Activated CD8-positive, alpha-beta memory T cell treated with anti-CD3 and anti-CD28 coated beads for 24 hours (primary cell): ENCODE results near the gene NOS2.
A peak's percentile ranks its signal among the peaks of the same experiment; 100 is the strongest.
"Not testable (repeated sequence)": the region's sequence is repeated elsewhere in the genome, so short reads cannot be mapped to it uniquely, and the experiment has no call there.

Experiments
- DNase-seq: peaks from one replicate; pipeline ENCODE4 v3.0.0-alpha.2; 2020

NOS2 gene

GRCh38 chr17:27783440-27784350 is 16.6 kb downstream of the NOS2 start:
- no peak for DNase-seq

GRCh38 chr17:27782791-27783206 is 17.5 kb downstream of the NOS2 start:
- no peak for DNase-seq

- DNase-seq = no peak
These were observed 19.4 kb downstream of the NOS2 start for GRCh38 chr17:27780828-27781404.

- DNase-seq = no peak
These were observed 20.1 kb downstream of the NOS2 start for GRCh38 chr17:27780092-27780827.

- no peak for DNase-seq
These were observed 22.1 kb downstream of the NOS2 start for GRCh38 chr17:27778183-27778582.

GRCh38 chr17:27776882-27777624 is 23.3 kb downstream of the NOS2 start:
- no peak for DNase-seq

- DNase-seq = no peak
These were observed 28.7 kb downstream of the NOS2 start for GRCh38 chr17:27771586-27771985.

- DNase-seq = no peak
These were observed 29.5 kb downstream of the NOS2 start for GRCh38 chr17:27770877-27771276.

- no peak for DNase-seq
These were observed 31.4 kb downstream of the NOS2 start for GRCh38 chr17:27768858-27769410.

GRCh38 chr17:27766438-27766837 is 33.9 kb downstream of the NOS2 start:
- no peak for DNase-seq

GRCh38 chr17:27765353-27765752 is 35.0 kb downstream of the NOS2 start:
- no peak for DNase-seq

GRCh38 chr17:27764589-27764988 is 35.7 kb downstream of the NOS2 start:
- DNase-seq = no peak

- DNase-seq = no peak
These were observed 37.6 kb downstream of the NOS2 start for GRCh38 chr17:27762527-27763305.

GRCh38 chr17:27760931-27761330 is 39.4 kb downstream of the NOS2 start:
- DNase-seq = not testable (repeated sequence)

GRCh38 chr17:27760069-27760885 is 40.1 kb downstream of the NOS2 start:
- DNase-seq = peak; percentile 91

- no peak for DNase-seq
These were observed 40.8 kb downstream of the NOS2 start for GRCh38 chr17:27759528-27759927.

- DNase-seq = peak; percentile 75
These were observed 43.6 kb downstream of the NOS2 start for GRCh38 chr17:27756467-27757371.

GRCh38 chr17:27755706-27756466 is 44.4 kb downstream of the NOS2 start:
- DNase-seq = no peak

GRCh38 chr17:27754549-27754948 is 45.8 kb downstream of the NOS2 start:
- no peak for DNase-seq
